HCT116 (cell line): Measurements from ENCODE around the gene SNHG17. TPM values are rescaled to one million over a fixed set of nuclear protein-coding genes. Genes with fewer than 3 reads are reported as not detected.

Experiments used
- ATAC-seq: fragments of 200-7000 bp; cut with Tn5 transposase; 2 replicates; pipeline ENCODE4 v1.9.1; 2020; ENCODE audit warnings: mild to moderate bottlenecking, moderate library complexity
- BruUV-seq: library from RNA; stranded (reverse); fragments of 400-500 nt; replicated peaks from 2 replicates; lab custom pipeline; 2021; lab: Mats Ljungman, UMichigan
- CTCF ChIA-PET: fragments of 300-600 bp; sonication (Branson Sonifier 250); formaldehyde crosslinking; loops from one replicate; lab custom pipeline; 2021; ENCODE audit warnings: antibody characterized with exemption; lab: Charles Lee
- POLR2A ChIA-PET: fragments of 300-600, 350-600 bp; sonication (Branson Sonifier 250); formaldehyde crosslinking; loops from one replicate; lab custom pipeline; 2021; ENCODE audit warnings: antibody characterized with exemption; lab: Charles Lee
- RAD21 ChIA-PET, 2 experiments: fragments of 300-600 bp; sonication (Branson Sonifier 250); formaldehyde crosslinking; loops; one replicate each; lab custom pipeline; 2023; ENCODE audit warnings: low total read pairs in 2 of 2; ENCODE audit not compliant: uncharacterized antibody in 2 of 2, unreplicated experiment in 2 of 2, low non-redundant PET in 1 of 2; lab: Charles Lee
- DNase-seq: peaks from one replicate; pipeline ENCODE4 v3.0.0-alpha.2; 2010; ENCODE audit warnings: low read depth, low spot score
- H2AFZ ChIP-seq: fragments of 200-600 bp; shearing (Covaris generic), sonication (generic); 2 replicates; pipeline ENCODE4 v1.6.1; 2017; ENCODE audit warnings: low read depth, mixed run types, mixed read lengths, antibody characterized with exemption, low read length; ENCODE audit not compliant: poor library complexity, severe bottlenecking
- H3K27ac ChIP-seq: 2 replicates; pipeline ENCODE4 v1.5.1; 2012; ENCODE audit warnings: low read depth, low read length
- H3K27me3 ChIP-seq: fragments of 200-600 bp; sonication (generic); 2 replicates; pipeline ENCODE4 v1.6.1; 2016; ENCODE audit warnings: mixed run types, low read length, mixed read lengths; ENCODE audit not compliant: insufficient read depth
- H3K36me3 ChIP-seq, 2 experiments: fragments of 200-500 bp in 1 of 2; fragments of 200-600 bp in 1 of 2; sonication (Bioruptor generic) in 1 of 2; sonication (generic) in 1 of 2; 2 replicates each; pipeline versions ENCODE4 v1.5.1 to v1.6.1; 2014 to 2016; ENCODE audit warnings: low read length in 2 of 2, inconsistent platforms in 1 of 2, mixed read lengths in 1 of 2, mixed run types in 1 of 2; ENCODE audit not compliant: insufficient read depth in 2 of 2, control insufficient read depth in 1 of 2
- H3K4me1 ChIP-seq, 2 experiments: fragments of 200-600 bp in 1 of 2; sonication (generic) in 1 of 2; 2 replicates each; pipeline versions ENCODE4 v1.5.1 to v1.6.1; 2012 to 2017; ENCODE audit warnings: low read length in 2 of 2, inconsistent platforms in 1 of 2, mild to moderate bottlenecking in 1 of 2, mixed read lengths in 1 of 2, mixed run types in 1 of 2, moderate library complexity in 1 of 2; ENCODE audit not compliant: insufficient read depth in 2 of 2, control insufficient read depth in 1 of 2
- H3K4me2 ChIP-seq: fragments of 200-600 bp; sonication (generic); 2 replicates; pipeline ENCODE4 v1.6.1; 2017; ENCODE audit warnings: mixed run types, low read length, mixed read lengths
- H3K4me3 ChIP-seq, 2 experiments: fragments of 200-600 bp in 1 of 2; sonication (generic) in 1 of 2; replicated peaks in 1 of 2; 2 replicates each; pipeline ENCODE4 v1.5.1; 2011 to 2016; ENCODE audit warnings: low read length in 2 of 2, control low read depth in 1 of 2, low read depth in 1 of 2, mild to moderate bottlenecking in 1 of 2, mixed read lengths in 1 of 2, mixed run types in 1 of 2
- H3K79me2 ChIP-seq: fragments of 200-600 bp; sonication (generic); 2 replicates; pipeline ENCODE4 v1.6.1; 2017; ENCODE audit warnings: mild to moderate bottlenecking, mixed run types, low read length, moderate library complexity, mixed read lengths; ENCODE audit not compliant: insufficient read depth
- H3K9ac ChIP-seq: fragments of 200-600 bp; sonication (generic); 2 replicates; pipeline ENCODE4 v1.6.1; 2016; ENCODE audit warnings: low read length, mixed read lengths
- H3K9me2 ChIP-seq: fragments of 200-600 bp; sonication (generic), shearing (Covaris generic); 2 replicates; pipeline ENCODE4 v1.6.1; 2017; ENCODE audit warnings: mixed run types, mild to moderate bottlenecking, moderate library complexity; ENCODE audit not compliant: insufficient read depth
- H3K9me3 ChIP-seq, 2 experiments: fragments of 200-500 bp in 1 of 2; fragments of 200-600 bp in 1 of 2; sonication (Bioruptor generic) in 1 of 2; sonication (generic) in 1 of 2; 2 replicates each; pipeline ENCODE4 v1.6.1; 2014 to 2017; ENCODE audit warnings: low read length in 2 of 2, mixed read lengths in 2 of 2, inconsistent platforms in 1 of 2, low read depth in 1 of 2, mild to moderate bottlenecking in 1 of 2, mixed run types in 1 of 2, moderate library complexity in 1 of 2; ENCODE audit not compliant: control insufficient read depth in 1 of 2, insufficient read depth in 1 of 2
- H4K20me1 ChIP-seq: fragments of 200-600 bp; sonication (generic), shearing (Covaris generic); 2 replicates; pipeline ENCODE4 v1.6.1; 2017; ENCODE audit warnings: mixed run types, mild to moderate bottlenecking, moderate library complexity; ENCODE audit not compliant: insufficient read depth
- ATF3 ChIP-seq: IDR thresholded peaks from 2 replicates; pipeline ENCODE4 v1.6.1; 2012
- CTCF ChIP-seq, 3 experiments: fragments of 200-600 bp in 1 of 3; sonication (generic) in 1 of 3; IDR thresholded peaks in 2 of 3; conservative IDR thresholded peaks in 1 of 3; 2 replicates each; pipeline ENCODE4 v1.5.1; 2012 to 2017; ENCODE audit warnings: low read depth in 2 of 3, low read length in 2 of 3, antibody characterized with exemption in 1 of 3, borderline replicate concordance in 1 of 3, control low read depth in 1 of 3, mild to moderate bottlenecking in 1 of 3, mixed read lengths in 1 of 3, mixed run types in 1 of 3, moderate library complexity in 1 of 3; ENCODE audit not compliant: insufficient read depth in 1 of 3
- ELF1 ChIP-seq: IDR thresholded peaks from 2 replicates; pipeline ENCODE4 v1.6.1; 2012; ENCODE audit warnings: low read depth, borderline replicate concordance
- FOSL1 ChIP-seq: IDR thresholded peaks from 2 replicates; pipeline ENCODE4 v1.6.1; 2012; ENCODE audit warnings: low read depth
- RAD21 ChIP-seq: IDR thresholded peaks from 2 replicates; pipeline ENCODE4 v1.6.1; 2012; ENCODE audit warnings: low read depth, mild to moderate bottlenecking
- REST ChIP-seq: IDR thresholded peaks from 2 replicates; pipeline ENCODE4 v1.6.1; 2012; ENCODE audit warnings: low read depth
- SRF ChIP-seq: IDR thresholded peaks from 2 replicates; pipeline ENCODE4 v1.6.1; 2012; ENCODE audit warnings: low read depth
- TCF7L2 ChIP-seq: IDR thresholded peaks from 2 replicates; pipeline ENCODE4 v1.7.0; 2011; ENCODE audit warnings: borderline replicate concordance, inconsistent platforms; ENCODE audit not compliant: insufficient read depth, insufficient read length; ENCODE audit errors: extremely low read depth
- ZBTB33 ChIP-seq: IDR thresholded peaks from 2 replicates; pipeline ENCODE4 v1.6.1; 2011; ENCODE audit warnings: mild to moderate bottlenecking, low read length, moderate library complexity; ENCODE audit not compliant: insufficient replicate concordance; ENCODE audit errors: extremely low read depth
- ZNF274 ChIP-seq: fragments of 200-500 bp; sonication (Bioruptor generic); IDR thresholded peaks from 2 replicates; pipeline ENCODE4 v1.6.1; 2014; ENCODE audit warnings: mild to moderate bottlenecking, low read depth, low read length, inconsistent platforms
- intact Hi-C: fragments of 100-400 bp; cut with micrococcal nuclease; formaldehyde crosslinking; loops from 2 replicates; pipeline ENCODE4 v1.10.0; 2022
- total RNA-seq: library from RNA; stranded (reverse); gene quantifications from one replicate; pipeline ENCODE4 v1.2.1, GENCODE V29; 2021; ENCODE audit not compliant: unreplicated experiment

SNHG17 gene
- total RNA-seq, 1 experiment from 2014 or later: 65.7 TPM

- no peak overlapping the region for H3K9ac ChIP-seq
- intact Hi-C loops: no loop called here
- H3K9me2 ChIP-seq: no peaks in the 10 kb centered on the region
- no peaks in the 10 kb centered on the region for H4K20me1 ChIP-seq
- ATAC-seq: no peak
- H3K9me3 ChIP-seq: no peaks in the 10 kb centered on the region
- ChIA-PET CTCF (no interaction called here), RAD21 (no interaction called here)
- peaks cover 0 to 29% of the 10 kb centered on the region in 2 experiments; a peak in 2 of 4 replicates for H3K4me1 ChIP-seq
- no peak overlapping the region for H2AFZ ChIP-seq
- H3K27ac ChIP-seq: no peak overlapping the region
- no peak overlapping the region for H3K4me2 ChIP-seq
- peaks cover 0 to 7% of the 10 kb centered on the region in 2 experiments; a peak in 1 of 4 replicates for H3K36me3 ChIP-seq
- BruUV-seq: no TSS peak
- no peak overlapping the region for H3K4me3 ChIP-seq
- no peaks in the 10 kb centered on the region for H3K27me3 ChIP-seq
- H3K79me2 ChIP-seq: no peaks in the 10 kb centered on the region
- TF ChIP-seq ZNF274: no peak
- TF ChIP-seq TCF7L2: no peak
- TF ChIP-seq SRF: no peak
- TF ChIP-seq CTCF (IDR thresholded peaks at IDR 0.05 in 2 of 3, conservative IDR thresholded peaks at IDR 0.05 in 1 of 3; ENCODE audit: borderline replicate concordance in 1 of 3, insufficient read depth in 1 of 3, low read depth in 2 of 3, low read length in 2 of 3): no peak
- no peak for TF ChIP-seq RAD21
- no peak for TF ChIP-seq ATF3
- TF ChIP-seq FOSL1: no peak
- no peak for TF ChIP-seq ELF1
- TF ChIP-seq ZBTB33: no peak
- no peak for TF ChIP-seq REST
- TF ChIP-seq, all 23 proteins: peak for 0
- POLR2A ChIA-PET: interaction anchor here (0.8 kb wide), 1 partner anchor 19 kb away, joined by 4 read pairs; the partner anchor contains the start of gene RALGAPB
- DNase-seq: no peak
Observed at GRCh38 chr20:38453941-38454340, 18.8 kb upstream of the SNHG17 start.
